ENCODE measurements around the gene ADIPOR2.

The ADIPOR2 gene

DNA sequence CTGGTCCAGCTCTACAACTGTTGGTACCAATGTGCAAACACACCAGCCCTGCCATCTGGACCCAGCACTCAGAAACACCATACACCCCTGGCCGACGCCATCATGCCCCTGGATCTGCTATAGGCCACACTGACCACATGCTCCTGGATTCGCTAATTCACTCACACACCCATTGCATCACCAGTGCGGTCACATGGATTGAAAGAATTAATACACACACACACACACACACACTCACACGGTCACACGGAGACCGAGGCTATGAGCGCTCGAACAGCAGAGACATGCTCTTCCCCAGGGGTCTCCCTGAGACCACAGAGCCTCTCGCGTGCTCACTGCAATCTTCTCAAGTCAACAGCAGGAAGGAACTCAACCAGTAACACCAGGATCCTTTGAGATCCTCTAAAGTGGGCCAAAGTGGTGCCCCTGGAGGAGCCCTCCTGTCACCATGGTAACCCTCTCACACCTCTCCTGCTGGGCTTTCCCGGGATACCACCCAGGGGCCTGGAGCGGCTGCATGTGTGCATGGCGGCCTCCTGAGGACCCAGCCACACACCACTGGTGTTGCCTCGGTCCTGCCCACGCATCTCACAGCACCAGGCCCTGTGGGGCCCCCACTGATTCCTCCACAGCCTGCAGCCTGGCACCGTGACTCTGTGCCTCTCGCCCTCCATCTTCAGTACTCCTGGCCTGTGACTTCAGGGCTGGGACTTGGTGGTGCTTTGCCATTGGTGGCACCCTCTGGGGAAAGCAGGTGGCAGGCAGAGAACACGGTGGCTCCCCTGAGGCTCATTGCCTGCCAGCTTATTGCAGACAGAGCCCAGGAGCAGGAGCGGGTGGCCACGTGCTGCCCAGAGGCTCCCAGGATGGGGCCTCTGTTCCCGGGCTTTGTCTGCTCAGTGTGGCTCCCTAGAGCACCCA is 144.6 kb downstream of the ADIPOR2 start:
- Histone ChIP-seq H3K23ac (ENCODE audit: low read length in 2 of 2) (no peak overlapping the region), H3K4ac (ENCODE audit: low read depth in 1 of 2, low read length in 2 of 2) (no peak overlapping the region), H2AK5ac (ENCODE audit: low read length, severe bottlenecking) (no peak overlapping the region), H3K36me3 (ENCODE audit: control insufficient read depth in 1 of 2, insufficient read depth in 2 of 2, low read depth in 1 of 2, low read length in 2 of 2) (no peaks in the 10 kb centered on the region), H3K79me1 (replicated peaks; ENCODE audit: low read length, poor library complexity, severe bottlenecking) (no peaks in the 10 kb centered on the region), H2AFZ (ENCODE audit: low read depth, low read length) (no peak overlapping the region), H3K27ac (ENCODE audit: low read length, poor library complexity, severe bottlenecking) (no peak overlapping the region), H4K8ac (ENCODE audit: low read length) (no peak overlapping the region), H3K4me2 (ENCODE audit: low read length, poor library complexity, severe bottlenecking) (no peak overlapping the region), H3K4me1 (ENCODE audit: control insufficient read depth, insufficient read depth, low read depth, low read length) (peaks cover 39% of the 10 kb centered on the region), H2BK12ac (ENCODE audit: low read length in 2 of 2) (peak overlapping the region in 1 of 2 experiments; percentile 32), H3K27me3 (ENCODE audit: control insufficient read depth in 1 of 2, insufficient read depth in 1 of 2, low read length in 2 of 2) (peaks cover 34 to 75% of the 10 kb centered on the region in 2 experiments), H3K18ac (ENCODE audit: low read depth in 1 of 2, low read length in 2 of 2) (peak overlapping the region in 1 of 2 experiments; percentile 8), H2BK5ac (ENCODE audit: low read depth, low read length, poor library complexity, severe bottlenecking) (no peak overlapping the region), H4K91ac (ENCODE audit: low read length) (no peak overlapping the region), H2BK15ac (ENCODE audit: low read depth, poor library complexity, severe bottlenecking) (no peak overlapping the region), H2BK120ac (ENCODE audit: low read depth, low read length) (no peak overlapping the region), H3K4me3 (ENCODE audit: insufficient read depth in 1 of 2, low read depth in 1 of 2, low read length in 2 of 2) (no peak overlapping the region), H3K9me3 (ENCODE audit: control insufficient read depth, low read length) (no peaks in the 10 kb centered on the region), H3K9ac (ENCODE audit: low read length) (no peak overlapping the region), H3K14ac (ENCODE audit: low read length in 2 of 2) (no peak overlapping the region)
- 91% methylated on average over 22 of the region's 22 CpGs for WGBS
- no peak for DNase-seq

DNA sequence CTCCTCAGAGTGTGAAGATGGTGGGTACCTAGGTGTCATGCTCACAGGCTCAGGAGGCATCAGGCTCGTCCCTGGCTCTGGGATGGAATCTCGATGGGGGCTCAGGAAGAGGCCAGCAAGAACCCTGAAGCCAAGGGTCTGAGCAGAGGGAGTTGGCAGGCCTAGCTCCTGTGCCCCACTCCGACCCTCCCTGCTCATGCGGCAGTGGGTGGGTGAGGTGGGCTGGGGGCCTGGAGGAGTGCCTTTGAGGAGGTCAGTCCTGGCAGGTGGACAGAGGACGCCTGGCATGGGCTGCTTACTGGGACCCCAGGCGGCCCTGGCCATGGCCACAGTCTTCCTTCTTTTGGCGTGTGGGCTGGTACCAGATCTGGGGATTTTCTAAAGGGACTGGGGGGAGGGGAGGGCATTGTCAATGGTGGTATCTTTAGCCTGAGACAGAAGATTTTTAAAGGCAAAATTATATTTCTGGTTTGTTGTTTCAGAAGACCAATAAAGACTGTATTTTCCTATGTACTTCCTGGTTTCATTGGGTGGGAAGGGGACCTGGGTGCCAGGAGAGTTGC is 145.5 kb downstream of the ADIPOR2 start:
- Histone ChIP-seq H2BK120ac (ENCODE audit: low read depth, low read length) (no peak overlapping the region), H3K79me1 (replicated peaks; ENCODE audit: low read length, poor library complexity, severe bottlenecking) (no peaks in the 10 kb centered on the region), H3K23ac (ENCODE audit: low read length in 2 of 2) (no peak overlapping the region), H4K91ac (ENCODE audit: low read length) (peak overlapping the region; percentile 22), H3K4me1 (ENCODE audit: control insufficient read depth, insufficient read depth, low read depth, low read length) (peaks cover 36% of the 10 kb centered on the region), H3K4ac (ENCODE audit: low read depth in 1 of 2, low read length in 2 of 2) (no peak overlapping the region), H2BK5ac (ENCODE audit: low read depth, low read length, poor library complexity, severe bottlenecking) (no peak overlapping the region), H3K27me3 (ENCODE audit: control insufficient read depth in 1 of 2, insufficient read depth in 1 of 2, low read length in 2 of 2) (peaks cover 26 to 75% of the 10 kb centered on the region in 2 experiments), H3K4me2 (ENCODE audit: low read length, poor library complexity, severe bottlenecking) (no peak overlapping the region), H3K4me3 (ENCODE audit: insufficient read depth in 1 of 2, low read depth in 1 of 2, low read length in 2 of 2) (no peak overlapping the region), H2AK5ac (ENCODE audit: low read length, severe bottlenecking) (no peak overlapping the region), H2AFZ (ENCODE audit: low read depth, low read length) (no peak overlapping the region), H4K8ac (ENCODE audit: low read length) (no peak overlapping the region), H3K36me3 (ENCODE audit: control insufficient read depth in 1 of 2, insufficient read depth in 2 of 2, low read depth in 1 of 2, low read length in 2 of 2) (no peaks in the 10 kb centered on the region), H3K9me3 (ENCODE audit: control insufficient read depth, low read length) (no peaks in the 10 kb centered on the region), H3K9ac (ENCODE audit: low read length) (no peak overlapping the region), H2BK15ac (ENCODE audit: low read depth, poor library complexity, severe bottlenecking) (peak overlapping the region; percentile 92), H3K14ac (ENCODE audit: low read length in 2 of 2) (no peak overlapping the region), H3K18ac (ENCODE audit: low read depth in 1 of 2, low read length in 2 of 2) (peak overlapping the region; percentile 79), H2BK12ac (ENCODE audit: low read length in 2 of 2) (peak overlapping the region; percentile 49 to 92), H3K27ac (ENCODE audit: low read length, poor library complexity, severe bottlenecking) (no peak overlapping the region)
- WGBS, result 81% methylated on average over 7 of the region's 7 CpGs
- no peak for DNase-seq

DNA sequence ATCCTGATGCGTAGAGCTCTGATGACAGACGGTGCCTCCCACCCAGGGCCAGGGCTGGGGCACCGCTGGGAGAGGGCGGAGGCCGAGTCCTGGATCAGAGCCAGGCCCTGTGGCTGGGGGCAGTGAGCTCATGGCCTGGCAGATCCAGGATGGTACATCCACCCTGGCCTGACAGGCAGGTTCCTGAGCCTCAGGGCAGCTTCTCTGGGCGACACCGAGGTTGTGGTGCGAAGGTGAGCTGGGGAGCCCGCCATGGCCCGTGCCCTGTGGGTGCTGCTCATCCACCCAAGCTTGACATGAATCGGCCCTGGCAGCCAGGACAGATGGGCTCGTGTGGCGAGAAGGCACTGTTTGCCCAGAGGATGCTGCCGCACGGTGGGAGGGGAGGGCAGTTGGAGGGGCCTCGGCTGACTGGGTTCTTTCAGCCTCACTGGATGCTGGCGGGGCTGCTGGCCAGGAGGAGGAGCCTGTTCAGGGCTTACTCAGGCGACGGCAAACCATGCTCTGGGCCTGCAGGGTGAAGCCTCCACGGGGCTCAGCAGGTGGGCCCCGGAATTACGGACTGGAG is 146.1 kb downstream of the ADIPOR2 start:
- H2BK15ac ChIP-seq (ENCODE audit: low read depth, poor library complexity, severe bottlenecking), result peak overlapping the region; percentile 92
- H3K18ac ChIP-seq (ENCODE audit: low read depth in 1 of 2, low read length in 2 of 2), result peak overlapping the region; percentile 79
- no peak overlapping the region for H3K4me3 ChIP-seq (ENCODE audit: insufficient read depth in 1 of 2, low read depth in 1 of 2, low read length in 2 of 2)
- peak overlapping the region; percentile 9 for H2BK120ac ChIP-seq (ENCODE audit: low read depth, low read length)
- no peak for DNase-seq
- 88% methylated on average over 22 of the region's 22 CpGs for WGBS
- peak overlapping the region in 1 of 2 experiments; percentile 15 for H3K4ac ChIP-seq (ENCODE audit: low read depth in 1 of 2, low read length in 2 of 2)
- H4K91ac ChIP-seq (ENCODE audit: low read length), result peak overlapping the region; percentile 22
- no peak overlapping the region for H3K27ac ChIP-seq (ENCODE audit: low read length, poor library complexity, severe bottlenecking)
- no peaks in the 10 kb centered on the region for H3K79me1 ChIP-seq (replicated peaks; ENCODE audit: low read length, poor library complexity, severe bottlenecking)
- no peak overlapping the region for H3K23ac ChIP-seq (ENCODE audit: low read length in 2 of 2)
- no peak overlapping the region for H2AK5ac ChIP-seq (ENCODE audit: low read length, severe bottlenecking)
- no peak overlapping the region for H3K9ac ChIP-seq (ENCODE audit: low read length)
- H4K8ac ChIP-seq (ENCODE audit: low read length), result peak overlapping the region; percentile 46
- peaks cover 19 to 77% of the 10 kb centered on the region in 2 experiments for H3K27me3 ChIP-seq (ENCODE audit: control insufficient read depth in 1 of 2, insufficient read depth in 1 of 2, low read length in 2 of 2)
- no peaks in the 10 kb centered on the region for H3K36me3 ChIP-seq (ENCODE audit: control insufficient read depth in 1 of 2, insufficient read depth in 2 of 2, low read depth in 1 of 2, low read length in 2 of 2)
- H2BK12ac ChIP-seq (ENCODE audit: low read length in 2 of 2), result peak overlapping the region; percentile 49 to 92
- no peak overlapping the region for H3K4me2 ChIP-seq (ENCODE audit: low read length, poor library complexity, severe bottlenecking)
- H3K4me1 ChIP-seq (ENCODE audit: control insufficient read depth, insufficient read depth, low read depth, low read length), result peaks cover 36% of the 10 kb centered on the region
- no peaks in the 10 kb centered on the region for H3K9me3 ChIP-seq (ENCODE audit: control insufficient read depth, low read length)
- no peak overlapping the region for H2AFZ ChIP-seq (ENCODE audit: low read depth, low read length)
- peak overlapping the region in 1 of 2 experiments; percentile 66 for H3K14ac ChIP-seq (ENCODE audit: low read length in 2 of 2)
- H2BK5ac ChIP-seq (ENCODE audit: low read depth, low read length, poor library complexity, severe bottlenecking), result no peak overlapping the region

Data from mesenchymal stem cell (in vitro differentiated cells and primary cell).